ENCODE data around the gene GRK5.

GRK5 gene

GRCh38 chr10:119406601-119407253 is 199.4 kb downstream of the GRK5 start:
- DNase-seq (ENCODE audit: low spot score), result no peak

- no peak for DNase-seq (ENCODE audit: low spot score)
Observed at GRCh38 chr10:119407254-119407777, 199.9 kb downstream of the GRK5 start.

GRCh38 chr10:119408072-119408471 is 200.7 kb downstream of the GRK5 start:
- DNase-seq (ENCODE audit: low spot score), result no peak

- DNase-seq (ENCODE audit: low spot score), result no peak
Observed at GRCh38 chr10:119408969-119409371, 201.6 kb downstream of the GRK5 start.

- no peak for DNase-seq (ENCODE audit: low spot score)
Observed at GRCh38 chr10:119409385-119409784, 202.0 kb downstream of the GRK5 start.

GRCh38 chr10:119409906-119410305 is 202.5 kb downstream of the GRK5 start:
- no peak for DNase-seq (ENCODE audit: low spot score)

GRCh38 chr10:119410361-119411116 is 203.2 kb downstream of the GRK5 start:
- DNase-seq (ENCODE audit: low spot score), result no peak

GRCh38 chr10:119412244-119413092 is 205.1 kb downstream of the GRK5 start:
- no peak for DNase-seq (ENCODE audit: low spot score)

GRCh38 chr10:119413093-119413453 is 205.7 kb downstream of the GRK5 start:
- no peak for DNase-seq (ENCODE audit: low spot score)

- no peak for DNase-seq (ENCODE audit: low spot score)
Observed at GRCh38 chr10:119413471-119414080, 206.2 kb downstream of the GRK5 start.

GRCh38 chr10:119414081-119414611 is 206.8 kb downstream of the GRK5 start:
- no peak for DNase-seq (ENCODE audit: low spot score)

GRCh38 chr10:119415121-119415520 is 207.8 kb downstream of the GRK5 start:
- no peak for DNase-seq (ENCODE audit: low spot score)

- no peak for DNase-seq (ENCODE audit: low spot score)
Observed at GRCh38 chr10:119415536-119416503, 208.4 kb downstream of the GRK5 start.

GRCh38 chr10:119416855-119417254 is 209.5 kb downstream of the GRK5 start:
- peak; percentile 13 for DNase-seq (ENCODE audit: low spot score)

- DNase-seq (ENCODE audit: low spot score), result no peak
Observed at GRCh38 chr10:119417852-119418251, 210.5 kb downstream of the GRK5 start.

- no peak for DNase-seq (ENCODE audit: low spot score)
Observed at GRCh38 chr10:119418362-119418761, 211.0 kb downstream of the GRK5 start.

GRCh38 chr10:119419931-119420330 is 212.6 kb downstream of the GRK5 start:
- DNase-seq (ENCODE audit: low spot score), result no peak

- DNase-seq (ENCODE audit: low spot score), result no peak
Observed at GRCh38 chr10:119420950-119421875, 213.8 kb downstream of the GRK5 start.

- DNase-seq (ENCODE audit: low spot score), result no peak
Observed at GRCh38 chr10:119421891-119422681, 214.7 kb downstream of the GRK5 start.
